GM12878 (cell line): ENCODE data around the gene FLT4. TPM values are rescaled to one million over a fixed set of nuclear protein-coding genes. Genes with fewer than 3 reads are reported as not detected.

ENCODE experiments used
- ATAC-seq: fragments of 200-7000 bp; cut with Tn5 transposase; 3 replicates; pipeline ENCODE4 v1.9.1; 2020; ENCODE audit warnings: mild to moderate bottlenecking, moderate library complexity
- BruUV-seq: library from RNA; stranded (reverse); fragments of 400-500 nt; replicated peaks from 2 replicates; lab custom pipeline; 2021; lab: Mats Ljungman, UMichigan
- CTCF ChIA-PET: fragments of 300-600 bp; sonication (Branson Sonifier 250); formaldehyde crosslinking; extraction: SDS; loops from one replicate; lab custom pipeline; 2021; ENCODE audit warnings: inconsistent platforms; lab: Yijun Ruan, JAX
- POLR2A ChIA-PET: fragments of 350-600 bp; formaldehyde crosslinking; extraction: SDS; loops from one replicate; lab custom pipeline; 2021; ENCODE audit warnings: inconsistent platforms; lab: Charles Lee
- RAD21 ChIA-PET: fragments of 300-600 bp; sonication (Branson Sonifier 250); formaldehyde crosslinking; loops from one replicate; lab custom pipeline; 2023; ENCODE audit warnings: antibody characterized with exemption; ENCODE audit not compliant: unreplicated experiment; lab: Charles Lee
- SMC1A ChIA-PET: fragments of 300-600 bp; sonication (Branson Sonifier 250); formaldehyde crosslinking; loops from one replicate; lab custom pipeline; 2023; ENCODE audit not compliant: unreplicated experiment, uncharacterized antibody; lab: Charles Lee
- DNase-seq: peaks from one replicate; pipeline ENCODE4 v3.0.0-alpha.2; 2011; ENCODE audit warnings: low read depth, low spot score
- FAIRE-seq: peaks from 3 replicates; lab custom pipeline; 2011; peaks lifted over from hg19 to GRCh38; lab: Jason Lieb, UNC
- H2AFZ ChIP-seq: 2 replicates; pipeline ENCODE4 v1.6.0; 2011; ENCODE audit warnings: low read depth, low read length, control low read depth; ENCODE audit not compliant: control insufficient read depth
- H3K27ac ChIP-seq: 2 replicates; pipeline ENCODE4 v1.5.1; 2011; ENCODE audit warnings: control low read depth; ENCODE audit not compliant: control insufficient read depth, insufficient read depth
- H3K27me3 ChIP-seq, 2 experiments: replicated peaks in 1 of 2; 2 replicates each; pipeline versions ENCODE4 v1.6.0 to v1.6.1; 2011; ENCODE audit warnings: low read length in 1 of 2; ENCODE audit not compliant: control insufficient read depth in 2 of 2, insufficient read depth in 2 of 2
- H3K36me3 ChIP-seq, 2 experiments: 2 replicates each; pipeline ENCODE4 v1.5.1; 2011; ENCODE audit warnings: low read length in 1 of 2; ENCODE audit not compliant: control insufficient read depth in 2 of 2, insufficient read depth in 2 of 2
- H3K4me1 ChIP-seq: 2 replicates; pipeline ENCODE4 v1.6.1; 2011; ENCODE audit warnings: mild to moderate bottlenecking, low read length, moderate library complexity, mixed read lengths; ENCODE audit not compliant: control insufficient read depth, insufficient read depth
- H3K4me2 ChIP-seq: 2 replicates; pipeline ENCODE4 v1.6.0; 2011; ENCODE audit warnings: control low read depth; ENCODE audit not compliant: control insufficient read depth, insufficient read depth
- H3K4me3 ChIP-seq: fragments of 200-600 bp; sonication (generic); 2 replicates; pipeline ENCODE4 v1.5.1; 2016
- H3K79me2 ChIP-seq: 2 replicates; pipeline ENCODE4 v1.6.0; 2011; ENCODE audit warnings: low read length; ENCODE audit not compliant: control insufficient read depth, insufficient read depth
- H3K9ac ChIP-seq: 2 replicates; pipeline ENCODE4 v1.8.0; 2011; ENCODE audit warnings: low read length, control low read depth, mixed read lengths; ENCODE audit not compliant: control insufficient read depth, insufficient read depth
- H3K9me3 ChIP-seq: replicated peaks from 3 replicates; pipeline ENCODE4 v1.5.1; 2011; ENCODE audit warnings: mild to moderate bottlenecking, low read length; ENCODE audit not compliant: control insufficient read depth, insufficient read depth
- H4K20me1 ChIP-seq: 2 replicates; pipeline ENCODE4 v1.6.0; 2011; ENCODE audit not compliant: control insufficient read depth, insufficient read depth
- ATF7 ChIP-seq: fragments of 450-650 bp; IDR thresholded peaks from 2 replicates; pipeline ENCODE4 v1.6.1; 2016; ENCODE audit warnings: low read depth, mild to moderate bottlenecking
- BCLAF1 ChIP-seq: fragments of 450-650 bp; IDR thresholded peaks from 2 replicates; pipeline ENCODE4 v1.6.1; 2017; ENCODE audit warnings: antibody characterized with exemption, mild to moderate bottlenecking, moderate library complexity
- CHD1 ChIP-seq: IDR thresholded peaks from 2 replicates; pipeline ENCODE4 v1.6.1; 2012; ENCODE audit warnings: low read depth, low read length, improper control_type of control experiment
- CHD4 ChIP-seq: fragments of 200-600 bp; sonication (generic); IDR thresholded peaks from 2 replicates; pipeline ENCODE4 v1.6.1; 2016; ENCODE audit warnings: mild to moderate bottlenecking
- CREM ChIP-seq: IDR thresholded peaks from 2 replicates; pipeline ENCODE4 v1.6.1; 2014; ENCODE audit warnings: antibody characterized with exemption, low read depth
- RAD21 ChIP-seq: IDR thresholded peaks from 2 replicates; pipeline ENCODE4 v1.6.1; 2011; ENCODE audit warnings: mild to moderate bottlenecking, low read depth, low read length, moderate library complexity; ENCODE audit not compliant: insufficient read depth
- RELA ChIP-seq: fragments of 450-650 bp; IDR thresholded peaks from 2 replicates; pipeline ENCODE4 v1.8.0; 2014; ENCODE audit warnings: borderline replicate concordance; ENCODE audit not compliant: partially characterized antibody
- RFX5 ChIP-seq: IDR thresholded peaks from 2 replicates; pipeline ENCODE4 v1.6.1; 2011; ENCODE audit warnings: low read depth, low read length, improper control_type of control experiment
- SMC3 ChIP-seq: IDR thresholded peaks from 2 replicates; pipeline ENCODE4 v1.6.1; 2011; ENCODE audit warnings: low read length, improper control_type of control experiment, borderline replicate concordance
- SUZ12 ChIP-seq: fragments of 200-600 bp; sonication (generic); IDR thresholded peaks from one replicate; pipeline ENCODE4 v1.6.1; 2018; ENCODE audit warnings: antibody characterized with exemption, mild to moderate bottlenecking; ENCODE audit not compliant: unreplicated experiment
- ZBED1 ChIP-seq: IDR thresholded peaks from 2 replicates; pipeline ENCODE4 v1.6.1; 2016; ENCODE audit warnings: borderline replicate concordance
- ZNF622 ChIP-seq: fragments of 450-650 bp; IDR thresholded peaks from 2 replicates; pipeline ENCODE4 v1.6.1; 2017; ENCODE audit warnings: mild to moderate bottlenecking, inconsistent platforms
- WGBS: methylation state at CpG from one replicate; pipeline ENCODE4 v1.1.6; 2016; ENCODE audit warnings: low lambda C conversion rate; ENCODE audit not compliant: insufficient replicate concordance, insufficient coverage; ENCODE audit errors: missing lambda C conversion rate; 5-methylcytosine and 5-hydroxymethylcytosine counted together
- in situ Hi-C: fragments of 300-500 bp; cut with MboI; formaldehyde crosslinking; loops from 9 replicates; pipeline ENCODE4 v1.14.3; 2018; ENCODE audit warnings: mixed read lengths
- intact Hi-C: fragments of 100-400 bp; cut with micrococcal nuclease; formaldehyde crosslinking; loops from one replicate; pipeline ENCODE4 v1.14.2; 2022; ENCODE audit not compliant: unreplicated experiment
- polyA plus RNA-seq, 11 experiments: library from polyadenylated mRNA; depleted of rRNA in 4 of 11; unstranded in 6 of 11; stranded (reverse) in 5 of 11; fragments of >200 nt; fragmentation: Nextera tagmentation in 4 of 11; fragmentation: Illumina TruSeq in 1 of 11; extraction: Ambion mirVana in 4 of 11; extraction: Trizol in 1 of 11; gene quantifications; 1 replicate in 1 of 11; 2 replicates in 10 of 11; pipeline versions ENCODE4 v1.2.1 to v1.2.3, GENCODE V29; 2011 to 2016; ENCODE audit warnings: inconsistent platforms in 2 of 11, missing spikeins in 2 of 11, low read depth in 1 of 11
- total RNA-seq, 4 experiments: library from RNA; depleted of rRNA in 3 of 4; stranded (reverse); fragments of >200 nt in 3 of 4; fragmentation: Illumina TruSeq in 1 of 4; extraction: Trizol in 1 of 4; gene quantifications; 2 replicates each; pipeline versions ENCODE4 v1.2.1 to v1.2.3, GENCODE V29; 2013 to 2021

FLT4 gene
- total and polyA plus RNA-seq, 10 of the 15 experiments (the other 5 are each of a cell fraction or from before 2014, with no cell fraction given): 0.18 TPM; not detected in 9

- TF ChIP-seq BCLAF1: no peak
Observed at GRCh38 chr5:180594311-180595045, 54.9 kb downstream of the FLT4 start (continued).

GRCh38 chr5:180593446-180594206 lies 55.8 kb downstream of the FLT4 start:
- no peak for DNase-seq
- Histone ChIP-seq H3K9me3 (no peaks in the 10 kb centered on the region), H3K4me2 (no peak overlapping the region), H4K20me1 (no peaks in the 10 kb centered on the region), H3K36me3 (no peaks in the 10 kb centered on the region), H3K4me3 (no peak overlapping the region), H3K79me2 (no peaks in the 10 kb centered on the region), H3K4me1 (no peaks in the 10 kb centered on the region), H2AFZ (no peak overlapping the region), H3K27ac (no peak overlapping the region), H3K9ac (no peak overlapping the region), H3K27me3 (peaks cover 0 to 3% of the 10 kb centered on the region in 2 experiments; a peak in 1 of 4 replicates)
- in situ Hi-C loops (no loop called here), intact Hi-C loops (no loop called here)
- ChIA-PET POLR2A (no interaction called here), CTCF (no interaction called here), SMC1A (no interaction called here), RAD21 (no interaction called here)
- no TSS peak for BruUV-seq
- WGBS: 70% methylated on average over 19 of the region's 19 CpGs
- TF ChIP-seq RAD21 (no peak), ZBED1 (no peak), CHD4 (no peak), CREM (no peak), SMC3 (no peak), RFX5 (no peak), RELA (no peak), ATF7 (no peak), ZNF622 (no peak), CHD1 (no peak), SUZ12 (no peak)
- no peak for ATAC-seq
- no peak for FAIRE-seq
